GM12878 (cell line): Measurements from ENCODE around the gene CCRL2. TPM values are rescaled to one million over a fixed set of nuclear protein-coding genes. Genes with fewer than 3 reads are reported as not detected.
"Not testable (repeated sequence)": the region's sequence is repeated elsewhere in the genome, so short reads cannot be mapped to it uniquely, and the experiment has no call there.

Experiments used
- ATAC-seq: fragments of 200-7000 bp; cut with Tn5 transposase; 3 replicates; pipeline ENCODE4 v1.9.1; 2020; ENCODE audit warnings: mild to moderate bottlenecking, moderate library complexity
- BruUV-seq: library from RNA; stranded (reverse); fragments of 400-500 nt; replicated peaks from 2 replicates; lab custom pipeline; 2021; lab: Mats Ljungman, UMichigan
- CTCF ChIA-PET: fragments of 300-600 bp; sonication (Branson Sonifier 250); formaldehyde crosslinking; extraction: SDS; loops from one replicate; lab custom pipeline; 2021; ENCODE audit warnings: inconsistent platforms; lab: Yijun Ruan, JAX
- POLR2A ChIA-PET: fragments of 350-600 bp; formaldehyde crosslinking; extraction: SDS; loops from one replicate; lab custom pipeline; 2021; ENCODE audit warnings: inconsistent platforms; lab: Charles Lee
- RAD21 ChIA-PET: fragments of 300-600 bp; sonication (Branson Sonifier 250); formaldehyde crosslinking; loops from one replicate; lab custom pipeline; 2023; ENCODE audit warnings: antibody characterized with exemption; ENCODE audit not compliant: unreplicated experiment; lab: Charles Lee
- SMC1A ChIA-PET: fragments of 300-600 bp; sonication (Branson Sonifier 250); formaldehyde crosslinking; loops from one replicate; lab custom pipeline; 2023; ENCODE audit not compliant: unreplicated experiment, uncharacterized antibody; lab: Charles Lee
- DNase-seq: peaks from one replicate; pipeline ENCODE4 v3.0.0-alpha.2; 2011; ENCODE audit warnings: low read depth, low spot score
- FAIRE-seq: peaks from 3 replicates; lab custom pipeline; 2011; peaks lifted over from hg19 to GRCh38; lab: Jason Lieb, UNC
- H2AFZ ChIP-seq: 2 replicates; pipeline ENCODE4 v1.6.0; 2011; ENCODE audit warnings: low read depth, low read length, control low read depth; ENCODE audit not compliant: control insufficient read depth
- H3K27ac ChIP-seq: 2 replicates; pipeline ENCODE4 v1.5.1; 2011; ENCODE audit warnings: control low read depth; ENCODE audit not compliant: control insufficient read depth, insufficient read depth
- H3K27me3 ChIP-seq, 2 experiments: replicated peaks in 1 of 2; 2 replicates each; pipeline versions ENCODE4 v1.6.0 to v1.6.1; 2011; ENCODE audit warnings: low read length in 1 of 2; ENCODE audit not compliant: control insufficient read depth in 2 of 2, insufficient read depth in 2 of 2
- H3K36me3 ChIP-seq, 2 experiments: 2 replicates each; pipeline ENCODE4 v1.5.1; 2011; ENCODE audit warnings: low read length in 1 of 2; ENCODE audit not compliant: control insufficient read depth in 2 of 2, insufficient read depth in 2 of 2
- H3K4me1 ChIP-seq: 2 replicates; pipeline ENCODE4 v1.6.1; 2011; ENCODE audit warnings: mild to moderate bottlenecking, low read length, moderate library complexity, mixed read lengths; ENCODE audit not compliant: control insufficient read depth, insufficient read depth
- H3K4me2 ChIP-seq: 2 replicates; pipeline ENCODE4 v1.6.0; 2011; ENCODE audit warnings: control low read depth; ENCODE audit not compliant: control insufficient read depth, insufficient read depth
- H3K4me3 ChIP-seq: fragments of 200-600 bp; sonication (generic); 2 replicates; pipeline ENCODE4 v1.5.1; 2016
- H3K79me2 ChIP-seq: 2 replicates; pipeline ENCODE4 v1.6.0; 2011; ENCODE audit warnings: low read length; ENCODE audit not compliant: control insufficient read depth, insufficient read depth
- H3K9ac ChIP-seq: 2 replicates; pipeline ENCODE4 v1.8.0; 2011; ENCODE audit warnings: low read length, control low read depth, mixed read lengths; ENCODE audit not compliant: control insufficient read depth, insufficient read depth
- H3K9me3 ChIP-seq: replicated peaks from 3 replicates; pipeline ENCODE4 v1.5.1; 2011; ENCODE audit warnings: mild to moderate bottlenecking, low read length; ENCODE audit not compliant: control insufficient read depth, insufficient read depth
- H4K20me1 ChIP-seq: 2 replicates; pipeline ENCODE4 v1.6.0; 2011; ENCODE audit not compliant: control insufficient read depth, insufficient read depth
- ATF7 ChIP-seq: fragments of 450-650 bp; IDR thresholded peaks from 2 replicates; pipeline ENCODE4 v1.6.1; 2016; ENCODE audit warnings: low read depth, mild to moderate bottlenecking
- CHD4 ChIP-seq: fragments of 200-600 bp; sonication (generic); IDR thresholded peaks from 2 replicates; pipeline ENCODE4 v1.6.1; 2016; ENCODE audit warnings: mild to moderate bottlenecking
- FOXK2 ChIP-seq: fragments of 450-650 bp; IDR thresholded peaks from 2 replicates; pipeline ENCODE4 v1.6.1; 2017; ENCODE audit warnings: mild to moderate bottlenecking, moderate library complexity
- HDAC6 ChIP-seq: fragments of 200-600 bp; sonication (generic); IDR thresholded peaks from one replicate; pipeline ENCODE4 v1.8.0; 2017; ENCODE audit warnings: antibody characterized with exemption; ENCODE audit not compliant: unreplicated experiment
- HDGF ChIP-seq: fragments of 450-650 bp; IDR thresholded peaks from 2 replicates; pipeline ENCODE4 v1.6.1; 2016; ENCODE audit warnings: antibody characterized with exemption
- JUND ChIP-seq: IDR thresholded peaks from 2 replicates; pipeline ENCODE4 v1.6.1; 2012; ENCODE audit warnings: low read depth, mild to moderate bottlenecking, low read length, improper control_type of control experiment, moderate library complexity
- KDM1A ChIP-seq: fragments of 200-600 bp; sonication (generic); IDR thresholded peaks from 2 replicates; pipeline ENCODE4 v1.6.1; 2016; ENCODE audit warnings: borderline replicate concordance
- PML ChIP-seq: IDR thresholded peaks from 2 replicates; pipeline ENCODE4 v1.6.1; 2012; ENCODE audit warnings: low read length, inconsistent platforms
- POLR2A ChIP-seq: IDR thresholded peaks from 2 replicates; pipeline ENCODE4 v1.6.1; 2011; ENCODE audit warnings: low read depth, mild to moderate bottlenecking, low read length
- RUNX3 ChIP-seq: IDR thresholded peaks from 2 replicates; pipeline ENCODE4 v1.6.1; 2012; ENCODE audit warnings: low read length, inconsistent platforms
- SIN3A ChIP-seq: IDR thresholded peaks from 2 replicates; pipeline ENCODE4 v1.6.1; 2012; ENCODE audit warnings: low read depth, low read length, improper control_type of control experiment
- SIX5 ChIP-seq: IDR thresholded peaks from 2 replicates; pipeline ENCODE4 v1.6.1; 2011; ENCODE audit warnings: mild to moderate bottlenecking, low read depth, low read length, moderate library complexity; ENCODE audit not compliant: severe bottlenecking
- SMARCA5 ChIP-seq: fragments of 450-650 bp; IDR thresholded peaks from 2 replicates; pipeline ENCODE4 v1.6.1; 2017; ENCODE audit warnings: mild to moderate bottlenecking
- SP1 ChIP-seq: IDR thresholded peaks from one replicate; pipeline ENCODE4 v1.6.1; 2011; ENCODE audit warnings: low read depth, low read length
- SUZ12 ChIP-seq: fragments of 200-600 bp; sonication (generic); IDR thresholded peaks from one replicate; pipeline ENCODE4 v1.6.1; 2018; ENCODE audit warnings: antibody characterized with exemption, mild to moderate bottlenecking; ENCODE audit not compliant: unreplicated experiment
- WRNIP1 ChIP-seq: IDR thresholded peaks from 2 replicates; pipeline ENCODE4 v1.6.1; 2011; ENCODE audit warnings: low read depth, low read length, improper control_type of control experiment, borderline replicate concordance
- ZZZ3 ChIP-seq: IDR thresholded peaks from 2 replicates; pipeline ENCODE4 v1.6.1; 2011; ENCODE audit warnings: low read depth; ENCODE audit not compliant: control insufficient read depth, insufficient read length
- WGBS: methylation state at CpG from one replicate; pipeline ENCODE4 v1.1.6; 2016; ENCODE audit warnings: low lambda C conversion rate; ENCODE audit not compliant: insufficient replicate concordance, insufficient coverage; ENCODE audit errors: missing lambda C conversion rate; 5-methylcytosine and 5-hydroxymethylcytosine counted together
- in situ Hi-C: fragments of 300-500 bp; cut with MboI; formaldehyde crosslinking; loops from 9 replicates; pipeline ENCODE4 v1.14.3; 2018; ENCODE audit warnings: mixed read lengths
- intact Hi-C: fragments of 100-400 bp; cut with micrococcal nuclease; formaldehyde crosslinking; loops from one replicate; pipeline ENCODE4 v1.14.2; 2022; ENCODE audit not compliant: unreplicated experiment
- polyA plus RNA-seq, 11 experiments: library from polyadenylated mRNA; depleted of rRNA in 4 of 11; unstranded in 6 of 11; stranded (reverse) in 5 of 11; fragments of >200 nt; fragmentation: Nextera tagmentation in 4 of 11; fragmentation: Illumina TruSeq in 1 of 11; extraction: Ambion mirVana in 4 of 11; extraction: Trizol in 1 of 11; gene quantifications; 1 replicate in 1 of 11; 2 replicates in 10 of 11; pipeline versions ENCODE4 v1.2.1 to v1.2.3, GENCODE V29; 2011 to 2016; ENCODE audit warnings: inconsistent platforms in 2 of 11, missing spikeins in 2 of 11, low read depth in 1 of 11
- total RNA-seq, 4 experiments: library from RNA; depleted of rRNA in 3 of 4; stranded (reverse); fragments of >200 nt in 3 of 4; fragmentation: Illumina TruSeq in 1 of 4; extraction: Trizol in 1 of 4; gene quantifications; 2 replicates each; pipeline versions ENCODE4 v1.2.1 to v1.2.3, GENCODE V29; 2013 to 2021
- TF ChIP-seq, protein P1 (sequence below): fragments of 450-650 bp; IDR thresholded peaks from 2 replicates; pipeline ENCODE4 v1.6.1; 2017; ENCODE audit warnings: low read depth, mild to moderate bottlenecking, moderate library complexity

The CCRL2 gene
- total and polyA plus RNA-seq, 10 of the 15 experiments (the other 5 are each of a cell fraction or from before 2014, with no cell fraction given) = 0.04 to 2.5 (median 1.8) TPM

DNA sequence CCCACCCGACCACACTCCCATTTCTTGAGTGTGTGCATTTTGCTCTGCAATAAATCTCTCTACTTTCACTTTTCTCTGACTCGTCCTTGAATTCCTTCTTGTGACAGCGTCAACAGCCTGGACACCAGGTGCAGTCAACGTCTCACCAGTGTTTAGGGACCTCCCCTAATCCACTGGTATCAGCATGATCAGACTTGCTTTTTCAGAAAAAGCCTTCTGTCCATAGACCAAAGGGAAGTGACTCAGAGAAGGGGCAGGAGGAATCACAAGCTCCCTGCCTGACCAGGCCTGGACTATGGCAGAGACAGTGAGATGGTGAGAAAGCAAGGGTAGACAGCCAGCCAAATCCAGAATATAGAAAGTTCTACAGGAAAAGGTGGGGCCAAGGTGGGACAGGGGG lies 20.9 kb upstream of the CCRL2 start (continued):
- TF ChIP-seq SIX5 = no peak
- no peak for TF ChIP-seq ATF7

DNA sequence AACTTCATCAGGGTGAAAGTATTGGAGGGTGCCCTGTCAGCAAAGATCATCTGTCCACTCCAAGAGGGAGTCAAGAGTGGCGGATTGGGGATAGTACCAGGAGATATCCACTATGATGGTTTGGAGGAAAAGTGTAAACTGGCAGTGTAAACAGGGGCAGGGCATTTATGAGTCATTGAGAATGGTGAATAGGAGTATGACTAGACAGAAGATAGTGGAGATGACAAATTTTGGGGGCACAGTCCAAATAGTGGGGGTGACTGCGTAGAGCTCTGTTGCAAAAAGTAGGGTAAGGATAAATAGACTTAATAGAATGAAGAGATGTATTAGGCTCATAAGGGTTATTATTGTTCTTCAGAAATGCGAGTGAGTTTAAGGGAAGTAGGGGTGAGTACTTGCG lies 18.2 kb upstream of the CCRL2 start:
- H3K36me3 ChIP-seq, H2AFZ ChIP-seq, intact Hi-C loops, H3K79me2 ChIP-seq, H3K4me2 ChIP-seq, RAD21 ChIA-PET, BruUV-seq, H4K20me1 ChIP-seq, H3K9me3 ChIP-seq, H3K27ac ChIP-seq, ATAC-seq, DNase-seq, H3K4me1 ChIP-seq, H3K4me3 ChIP-seq, H3K27me3 ChIP-seq, H3K9ac ChIP-seq, in situ Hi-C loops: not testable (repeated sequence)
- 95% methylated on average over 4 of the region's 4 CpGs for WGBS
- CTCF ChIA-PET = interaction anchor here (1.5 kb wide), 1 partner anchor 62 kb away, joined by 3 read pairs; no protein-coding TSS in a partner anchor
- POLR2A ChIA-PET = interaction anchor here (0.6 kb wide), 1 partner anchor 394 kb away, joined by 5 read pairs; no protein-coding TSS in a partner anchor
- FAIRE-seq = peak; percentile 35
- SMC1A ChIA-PET = interaction anchor here (1.1 kb wide), 1 partner anchor 11 kb away, joined by 3 read pairs; no protein-coding TSS in a partner anchor

DNA sequence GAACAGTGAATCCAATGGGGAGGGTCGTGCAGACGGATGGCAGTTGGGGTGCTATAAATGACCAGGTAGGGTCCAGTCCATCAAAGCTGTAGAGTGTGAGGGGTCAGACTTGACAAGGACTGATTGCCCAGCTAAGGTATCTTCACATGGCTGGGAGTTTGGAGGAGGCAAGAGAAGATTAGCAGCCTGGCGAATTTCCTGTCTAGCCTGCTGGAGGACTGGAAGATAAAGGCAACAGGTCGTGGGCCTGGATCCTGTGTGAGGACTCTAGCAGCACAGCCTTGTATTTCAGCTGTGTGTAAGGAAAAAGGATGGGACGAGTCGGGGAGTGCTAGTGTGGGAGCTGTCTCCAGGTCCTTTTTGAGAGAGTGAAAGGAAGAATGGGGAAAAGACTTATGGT lies 17.8 kb upstream of the CCRL2 start:
- H3K4me1 ChIP-seq = peaks cover 9% of the 10 kb centered on the region
- H3K4me3 ChIP-seq = no peak overlapping the region
- no peak overlapping the region for H3K4me2 ChIP-seq
- no peak for DNase-seq
- POLR2A ChIA-PET = interaction anchor here (0.6 kb wide), 1 partner anchor 393 kb away, joined by 5 read pairs; no protein-coding TSS in a partner anchor
- no peaks in the 10 kb centered on the region for H3K79me2 ChIP-seq
- SMC1A ChIA-PET = interaction anchor here (1.1 kb wide), 1 partner anchor 12 kb away, joined by 3 read pairs; no protein-coding TSS in a partner anchor
- no peak for FAIRE-seq
- in situ Hi-C loops (no loop called here), intact Hi-C loops (no loop called here)
- no peaks in the 10 kb centered on the region for H4K20me1 ChIP-seq
- 51% methylated on average over 6 of the region's 6 CpGs for WGBS
- CTCF ChIA-PET = interaction anchor here (1.5 kb wide), 1 partner anchor 61 kb away, joined by 3 read pairs; no protein-coding TSS in a partner anchor
- H3K9me3 ChIP-seq = peaks cover 4% of the 10 kb centered on the region; the same call in 2 of the 3 replicates
- H3K27ac ChIP-seq = no peak overlapping the region
- no peaks in the 10 kb centered on the region for H3K36me3 ChIP-seq
- H2AFZ ChIP-seq = no peak overlapping the region
- ATAC-seq = no peak
- RAD21 ChIA-PET = no interaction called here
- TF ChIP-seq WRNIP1 = no peak
- TF ChIP-seq RUNX3 = no peak
- no peak for TF ChIP-seq SUZ12
- no peak for TF ChIP-seq FOXK2
- no peak for TF ChIP-seq HDGF
- TF ChIP-seq JUND = no peak
- no peak for TF ChIP-seq PML
- no peak for TF ChIP-seq POLR2A
- TF ChIP-seq SMARCA5 = no peak
- no peak for TF ChIP-seq SP1
- TF ChIP-seq CHD4 = no peak
- TF ChIP-seq HDAC6 = no peak
- no peak for TF ChIP-seq ZZZ3
- TF ChIP-seq SIN3A = no peak
- TF ChIP-seq KDM1A = no peak
- TF ChIP-seq, protein P1, sequence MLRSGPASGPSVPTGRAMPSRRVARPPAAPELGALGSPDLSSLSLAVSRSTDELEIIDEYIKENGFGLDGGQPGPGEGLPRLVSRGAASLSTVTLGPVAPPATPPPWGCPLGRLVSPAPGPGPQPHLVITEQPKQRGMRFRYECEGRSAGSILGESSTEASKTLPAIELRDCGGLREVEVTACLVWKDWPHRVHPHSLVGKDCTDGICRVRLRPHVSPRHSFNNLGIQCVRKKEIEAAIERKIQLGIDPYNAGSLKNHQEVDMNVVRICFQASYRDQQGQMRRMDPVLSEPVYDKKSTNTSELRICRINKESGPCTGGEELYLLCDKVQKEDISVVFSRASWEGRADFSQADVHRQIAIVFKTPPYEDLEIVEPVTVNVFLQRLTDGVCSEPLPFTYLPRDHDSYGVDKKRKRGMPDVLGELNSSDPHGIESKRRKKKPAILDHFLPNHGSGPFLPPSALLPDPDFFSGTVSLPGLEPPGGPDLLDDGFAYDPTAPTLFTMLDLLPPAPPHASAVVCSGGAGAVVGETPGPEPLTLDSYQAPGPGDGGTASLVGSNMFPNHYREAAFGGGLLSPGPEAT = no peak
- TF ChIP-seq, all 136 proteins: peak for 0
- Histone ChIP-seq H3K9ac (no peak overlapping the region), H3K27me3 (no peaks in the 10 kb centered on the region; a peak in 1 of 4 replicates)
- BruUV-seq = no TSS peak
